Aorta (tissue), 5 donors: ENCODE results near the gene EMD. TPM values are rescaled to one million over a fixed set of nuclear protein-coding genes. Genes with fewer than 3 reads are reported as not detected.

Experiments
- ATAC-seq: fragments of 200-7000 bp; cut with Tn5 transposase; one replicate; pipeline ENCODE4 v1.9.1; 2022; ENCODE audit warnings: moderate library complexity; ENCODE audit not compliant: low FRiP score
- DNase-seq, 2 donors: peaks; one replicate each; pipeline ENCODE4 v3.0.0-alpha.2; 2020
- H3K27ac ChIP-seq, 2 donors: one replicate each; pipeline ENCODE4 v1.5.1; 2013; ENCODE audit warnings: low read length in 2 of 2, mild to moderate bottlenecking in 2 of 2, moderate library complexity in 2 of 2, control low read depth in 1 of 2, inconsistent platforms in 1 of 2, low read depth in 1 of 2
- H3K27me3 ChIP-seq, 2 donors: one replicate each; pipeline ENCODE4 v1.6.1; 2013; ENCODE audit warnings: control low read depth in 1 of 2, low read length in 1 of 2, mild to moderate bottlenecking in 1 of 2, moderate library complexity in 1 of 2; ENCODE audit not compliant: insufficient read depth in 2 of 2, control insufficient read depth in 1 of 2
- H3K36me3 ChIP-seq, 2 donors: one replicate each; pipeline ENCODE4 v1.6.1; 2013; ENCODE audit warnings: control low read depth in 1 of 2, low read length in 1 of 2, mild to moderate bottlenecking in 1 of 2; ENCODE audit not compliant: insufficient read depth in 2 of 2, control insufficient read depth in 1 of 2
- H3K4me1 ChIP-seq, 2 donors: one replicate each; pipeline ENCODE4 v1.6.1; 2013; ENCODE audit warnings: low read length in 2 of 2, control low read depth in 1 of 2, mild to moderate bottlenecking in 1 of 2, moderate library complexity in 1 of 2; ENCODE audit not compliant: insufficient read depth in 2 of 2, control insufficient read depth in 1 of 2
- H3K4me3 ChIP-seq, 2 donors: one replicate each; pipeline ENCODE4 v1.5.1; 2013; ENCODE audit warnings: low read length in 2 of 2, control low read depth in 1 of 2, mild to moderate bottlenecking in 1 of 2
- H3K9me3 ChIP-seq: one replicate; pipeline ENCODE4 v1.6.1; 2013; ENCODE audit warnings: mild to moderate bottlenecking, low read length; ENCODE audit not compliant: control insufficient read depth
- WGBS, 2 donors: extraction: QIAGEN DNeasy Blood & Tissue Kit; methylation state at CpG; one replicate each; pipeline ENCODE4 v1.1.7; 2013; 5-methylcytosine and 5-hydroxymethylcytosine counted together
- intact Hi-C, 2 donors: fragments of 100-400 bp; cut with DNase I; formaldehyde crosslinking; loops; one replicate each; pipeline versions ENCODE4 v1.14.2 to v1.15.0; 2022
- polyA plus RNA-seq, 2 donors: library from polyadenylated mRNA; stranded (reverse); fragments of 200-250 nt; gene quantifications; one replicate each; pipeline ENCODE4 v1.2.3, GENCODE V29; 2013
- total RNA-seq, 2 donors: library from RNA; stranded (reverse); fragmentation: NEBNext Ultra II Directional; extraction: Animal tissue kit (Norgen Biotek cat#: 25700); gene quantifications; one replicate each; pipeline ENCODE4 v1.2.1, GENCODE V29; 2021
- donor health status: healthy with polysubstance abuse.
- donor health status: Bipolar disorder and iron deficiency.
- donor health status: DM: no; HTN: no; CAD: no.
- donor health status: DM: no; HTN: no; CAD: no.
- donor health status: DM: yes; HTN: yes; CAD: no.

The EMD gene
- total and polyA plus RNA-seq, 4 donors = 49.9 to 157 (median 85.4) TPM

- no peak for DNase-seq
- H3K9me3 ChIP-seq = no peaks in the 10 kb centered on the region
- intact Hi-C loops = no loop called here
These were observed 50.6 kb downstream of the EMD start for GRCh38 chrX:154429711-154430110.

DNA sequence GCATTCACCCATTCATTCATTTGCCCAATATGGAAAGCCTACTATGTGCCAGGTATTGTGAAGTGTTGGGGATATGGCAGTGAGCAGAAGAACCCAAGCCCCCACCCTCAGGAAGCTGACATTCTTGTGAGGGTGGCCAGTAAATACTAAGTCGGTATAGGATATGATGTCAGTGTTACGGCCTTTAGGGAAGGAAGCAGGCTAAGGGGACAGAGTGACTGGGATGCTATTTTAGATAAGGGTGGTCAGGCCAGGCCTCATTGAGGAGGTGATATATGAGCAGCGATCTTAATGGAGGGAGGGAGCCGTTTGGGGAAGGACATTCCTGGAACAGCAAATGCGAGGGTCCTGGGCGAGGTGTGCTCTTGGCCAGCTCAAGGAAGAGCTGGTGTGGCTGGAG is 51.4 kb downstream of the EMD start:
- DNase-seq (no peak), ATAC-seq (no peak)
- no peak overlapping the region for H3K4me3 ChIP-seq
- no peaks in the 10 kb centered on the region for H3K27me3 ChIP-seq
- H3K27ac ChIP-seq = no peak overlapping the region
- peaks cover 0 to 2% of the 10 kb centered on the region in 2 donors for H3K36me3 ChIP-seq
- intact Hi-C loops = no loop called here
- no peaks in the 10 kb centered on the region for H3K9me3 ChIP-seq
- 69 to 77% methylated on average over 6 of the region's 6 CpGs for WGBS, 2 donors
- no peaks in the 10 kb centered on the region for H3K4me1 ChIP-seq

More at GRCh38 chrX:154429711-154430110, 50.6 kb downstream of the EMD start:
- Histone ChIP-seq H3K36me3 (peaks cover 0 to 2% of the 10 kb centered on the region in 2 donors), H3K27me3 (no peaks in the 10 kb centered on the region), H3K4me1 (no peaks in the 10 kb centered on the region), H3K4me3 (no peak overlapping the region), H3K27ac (no peak overlapping the region)
- WGBS, 2 donors = 66% methylated on average over 2 of the region's 2 CpGs
- no peak for ATAC-seq

DNA sequence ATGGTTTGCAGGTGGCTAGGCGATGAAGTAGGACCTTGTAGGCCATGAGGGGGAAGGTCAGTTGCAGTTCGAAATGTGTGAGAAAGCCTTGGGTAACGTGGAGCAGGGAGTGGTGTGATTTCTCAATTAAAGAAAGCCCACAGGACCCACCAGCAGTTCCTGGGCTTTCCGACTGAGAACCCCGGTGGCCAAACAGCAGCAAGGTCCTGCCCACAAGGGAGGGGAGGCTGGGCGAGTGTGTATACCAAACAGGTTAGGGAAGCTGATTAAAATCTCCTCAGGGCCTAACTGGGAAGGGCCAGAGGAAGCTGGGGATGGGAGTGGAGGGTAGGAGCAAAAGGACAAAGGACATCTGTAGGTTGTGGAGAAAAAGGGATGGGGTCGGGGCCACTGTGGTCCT is 51.8 kb downstream of the EMD start:
- no peaks in the 10 kb centered on the region for H3K9me3 ChIP-seq
- H3K36me3 ChIP-seq = peaks cover 0 to 2% of the 10 kb centered on the region in 2 donors
- ATAC-seq (no peak), DNase-seq (no peak)
- no peak overlapping the region for H3K4me3 ChIP-seq
- H3K27me3 ChIP-seq = no peaks in the 10 kb centered on the region
- H3K27ac ChIP-seq = no peak overlapping the region
- no peaks in the 10 kb centered on the region for H3K4me1 ChIP-seq
- intact Hi-C loops = no loop called here
- 70 to 72% methylated on average over 7 of the region's 7 CpGs for WGBS, 2 donors

Other genes starting within 250 kb of the EMD start
- not detected for gene OPN1LW, start 235.1 kb upstream of the EMD start, total RNA-seq
- gene OPN1LW, start 235.1 kb upstream of the EMD start, polyA plus RNA-seq = not detected
- gene OPN1MW, start 196.7 kb upstream of the EMD start, total RNA-seq = not detected
- not detected for gene OPN1MW, start 196.7 kb upstream of the EMD start, polyA plus RNA-seq
- not detected for gene OPN1MW2, start 159.5 kb upstream of the EMD start, total RNA-seq
- not detected for gene OPN1MW2, start 159.5 kb upstream of the EMD start, polyA plus RNA-seq
- gene OPN1MW3, start 121.7 kb upstream of the EMD start, total RNA-seq = not detected
- gene OPN1MW3, start 121.7 kb upstream of the EMD start, polyA plus RNA-seq = not detected
- gene TEX28, start 84.2 kb upstream of the EMD start, total RNA-seq = not detected
- gene TEX28, start 84.2 kb upstream of the EMD start, polyA plus RNA-seq = not detected
- under 1 TPM; 0.23 to 0.24 TPM for gene TKTL1, start 83.5 kb upstream of the EMD start, total RNA-seq
- gene TKTL1, start 83.5 kb upstream of the EMD start, polyA plus RNA-seq = not detected
- 1,000 to 10,000 TPM; 4,329 to 7,587 TPM for gene FLNA, start 4.7 kb upstream of the EMD start, total RNA-seq
- 1,000 to 10,000 TPM in 1 of 2 donors, 100 to 1,000 TPM in 1; 515 to 7,857 TPM for gene FLNA, start 4.7 kb upstream of the EMD start, polyA plus RNA-seq
- 1,000 to 10,000 TPM; 2,525 to 2,861 TPM for gene RPL10, start 19.1 kb downstream of the EMD start, total RNA-seq
- gene RPL10, start 19.1 kb downstream of the EMD start, polyA plus RNA-seq = 1,000 to 10,000 TPM; 7,028 to 7,505 TPM
- 10 to 100 TPM; 25.9 to 29.0 TPM for gene DNASE1L1, start 30.0 kb downstream of the EMD start, total RNA-seq
- gene DNASE1L1, start 30.0 kb downstream of the EMD start, polyA plus RNA-seq = 10 to 100 TPM; 37.3 to 46.2 TPM
- 10 to 100 TPM; 30.8 to 59.6 TPM for gene TAFAZZIN, start 32.2 kb downstream of the EMD start, total RNA-seq
- 100 to 1,000 TPM in 1 of 2 donors, 1 to 10 TPM in 1; 5.5 to 129 TPM for gene TAFAZZIN, start 32.2 kb downstream of the EMD start, polyA plus RNA-seq
- 10 to 100 TPM; 63.3 to 63.5 TPM for gene ATP6AP1, start 49.4 kb downstream of the EMD start, total RNA-seq
- 10 to 100 TPM; 44.1 to 77.5 TPM for gene ATP6AP1, start 49.4 kb downstream of the EMD start, polyA plus RNA-seq
- 100 to 1,000 TPM; 124 to 130 TPM for gene GDI1, start 57.9 kb downstream of the EMD start, total RNA-seq
- gene GDI1, start 57.9 kb downstream of the EMD start, polyA plus RNA-seq = 100 to 1,000 TPM in 1 of 2 donors, 10 to 100 TPM in 1; 77.0 to 209 TPM
- 10 to 100 TPM; 57.1 to 62.9 TPM for gene FAM50A, start 64.8 kb downstream of the EMD start, total RNA-seq
- gene FAM50A, start 64.8 kb downstream of the EMD start, polyA plus RNA-seq = 100 to 1,000 TPM; 138 to 246 TPM
- 10 to 100 TPM; 59.4 to 79.1 TPM for gene PLXNA3, start 79.0 kb downstream of the EMD start, total RNA-seq
- gene PLXNA3, start 79.0 kb downstream of the EMD start, polyA plus RNA-seq = 10 to 100 TPM in 1 of 2 donors, 1 to 10 TPM in 1; 6.5 to 39.7 TPM
- gene LAGE3, start 100.0 kb downstream of the EMD start, total RNA-seq = 1 to 10 TPM; 6.0 to 8.3 TPM
- 1 to 10 TPM; 3.5 to 9.1 TPM for gene LAGE3, start 100.0 kb downstream of the EMD start, polyA plus RNA-seq
- gene UBL4A, start 107.3 kb downstream of the EMD start, total RNA-seq = 10 to 100 TPM; 20.5 to 27.2 TPM
- 10 to 100 TPM; 24.3 to 26.6 TPM for gene UBL4A, start 107.3 kb downstream of the EMD start, polyA plus RNA-seq
- 10 to 100 TPM; 24.2 to 27.7 TPM for gene SLC10A3, start 111.3 kb downstream of the EMD start, total RNA-seq
- gene SLC10A3, start 111.3 kb downstream of the EMD start, polyA plus RNA-seq = 10 to 100 TPM; 16.8 to 38.8 TPM
- gene FAM3A, start 136.9 kb downstream of the EMD start, total RNA-seq = 10 to 100 TPM; 26.1 to 34.5 TPM
- 100 to 1,000 TPM in 1 of 2 donors, 10 to 100 TPM in 1; 41.4 to 101 TPM for gene FAM3A, start 136.9 kb downstream of the EMD start, polyA plus RNA-seq
- gene G6PD, start 167.6 kb downstream of the EMD start, total RNA-seq = 10 to 100 TPM; 66.2 to 70.9 TPM
- 10 to 100 TPM; 19.7 to 61.8 TPM for gene G6PD, start 167.6 kb downstream of the EMD start, polyA plus RNA-seq
- gene IKBKG, start 168.3 kb downstream of the EMD start, total RNA-seq = 10 to 100 TPM; 30.3 to 31.8 TPM
- 10 to 100 TPM; 12.0 to 51.3 TPM for gene IKBKG, start 168.3 kb downstream of the EMD start, polyA plus RNA-seq
- gene CTAG1A, start 205.8 kb downstream of the EMD start, total RNA-seq = not detected
- not detected for gene CTAG1A, start 205.8 kb downstream of the EMD start, polyA plus RNA-seq
- not detected for gene CTAG1B, start 240.0 kb downstream of the EMD start, total RNA-seq
- gene CTAG1B, start 240.0 kb downstream of the EMD start, polyA plus RNA-seq = not detected